Progenitor cell of endocrine pancreas (in vitro differentiated cells): Measurements from ENCODE around the gene ICE1. TPM values are rescaled to one million over a fixed set of nuclear protein-coding genes. Genes with fewer than 3 reads are reported as not detected.
"Not testable (repeated sequence)": the region's sequence is repeated elsewhere in the genome, so short reads cannot be mapped to it uniquely, and the experiment has no call there.

Experiments
- DNase-seq: peaks from one replicate; pipeline ENCODE4 v3.0.0; 2021; ENCODE audit warnings: low spot score; ENCODE audit not compliant: unreplicated experiment
- H3K27ac Mint-ChIP-seq: 2 replicates; pipeline ENCODE4 v1.8.0; 2021; ENCODE audit warnings: mild to moderate bottlenecking, moderate library complexity, mixed read lengths
- H3K27me3 Mint-ChIP-seq: 2 replicates; pipeline ENCODE4 v1.8.0; 2021; ENCODE audit warnings: mixed read lengths
- H3K36me3 Mint-ChIP-seq: 2 replicates; pipeline ENCODE4 v1.8.0; 2022; ENCODE audit warnings: mixed read lengths; ENCODE audit not compliant: insufficient read depth
- H3K4me1 Mint-ChIP-seq: 2 replicates; pipeline ENCODE4 v1.8.0; 2021; ENCODE audit warnings: low read depth, mixed read lengths
- H3K4me3 Mint-ChIP-seq: 2 replicates; pipeline ENCODE4 v1.8.0; 2021; ENCODE audit warnings: low read depth, mild to moderate bottlenecking, moderate library complexity, mixed read lengths
- H3K9me3 Mint-ChIP-seq: 2 replicates; pipeline ENCODE4 v1.8.0; 2021; ENCODE audit warnings: low read depth, mixed read lengths
- CTCF ChIP-seq: fragments of 200-600 bp; sonication (generic); IDR thresholded peaks from one replicate; pipeline ENCODE4 v1.5.0; 2021; ENCODE audit warnings: antibody characterized with exemption, mild to moderate bottlenecking; ENCODE audit not compliant: unreplicated experiment
- total RNA-seq: library from RNA; stranded (reverse); gene quantifications from 2 replicates; pipeline ENCODE4 v1.2.1, GENCODE V29; 2021

Gene ICE1
- total RNA-seq, 1 donor from 2014 or later: 40.0 TPM

DNA sequence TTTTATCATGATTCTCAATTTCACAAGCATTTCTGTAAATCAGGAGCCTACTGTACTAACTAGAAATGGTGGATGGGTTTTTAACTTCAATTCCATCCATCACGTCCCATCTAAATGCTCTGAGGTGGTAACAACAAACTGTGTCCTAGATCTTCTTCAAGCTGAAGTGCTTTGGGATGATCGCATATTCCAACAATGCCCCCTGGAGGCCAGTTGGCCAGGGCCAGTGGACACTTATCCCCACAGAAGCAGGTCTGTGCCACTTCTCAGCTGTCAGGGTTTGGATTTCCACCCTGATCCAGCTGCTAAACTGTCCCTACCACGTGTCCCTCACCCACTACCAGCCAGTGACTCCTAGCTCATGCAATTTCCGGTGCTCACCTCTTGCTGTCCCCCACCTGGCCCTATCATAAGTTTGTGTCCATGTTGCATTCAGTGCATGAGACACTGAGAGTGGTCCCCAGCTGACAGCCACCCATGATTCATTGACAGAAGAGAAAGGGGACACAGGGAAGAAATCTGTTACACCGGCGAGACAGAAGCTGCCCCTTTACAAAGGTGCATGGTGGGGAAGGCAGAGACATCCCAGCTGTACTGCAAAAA, 28.0 kb upstream of the ICE1 start:
- not testable (repeated sequence) for H3K4me1 Mint-ChIP-seq, H3K27ac Mint-ChIP-seq, H3K9me3 Mint-ChIP-seq, H3K27me3 Mint-ChIP-seq, H3K4me3 Mint-ChIP-seq, H3K36me3 Mint-ChIP-seq
- TF ChIP-seq CTCF: peak; percentile 71
- peak; percentile 67 for DNase-seq

DNA sequence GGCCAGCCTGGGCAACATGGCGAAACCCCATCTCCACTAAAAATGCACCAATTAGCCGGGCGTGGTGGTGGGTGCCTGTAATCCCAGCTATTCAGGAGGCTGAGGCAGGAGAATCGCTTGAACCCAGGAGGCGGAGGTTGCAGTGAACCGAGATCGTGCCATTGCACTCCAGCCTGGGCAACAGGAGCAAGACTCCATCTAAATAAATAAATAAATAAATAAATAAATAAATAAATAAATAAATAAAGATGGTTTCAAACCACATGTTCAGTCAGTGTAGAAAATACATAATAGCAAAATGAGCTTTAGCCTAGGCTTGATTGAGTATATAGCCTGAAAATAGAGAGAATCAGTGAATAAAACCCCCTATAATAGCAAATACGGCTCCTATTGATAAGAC, 27.4 kb upstream of the ICE1 start:
- not testable (repeated sequence) for H3K4me3 Mint-ChIP-seq, H3K27me3 Mint-ChIP-seq

DNA sequence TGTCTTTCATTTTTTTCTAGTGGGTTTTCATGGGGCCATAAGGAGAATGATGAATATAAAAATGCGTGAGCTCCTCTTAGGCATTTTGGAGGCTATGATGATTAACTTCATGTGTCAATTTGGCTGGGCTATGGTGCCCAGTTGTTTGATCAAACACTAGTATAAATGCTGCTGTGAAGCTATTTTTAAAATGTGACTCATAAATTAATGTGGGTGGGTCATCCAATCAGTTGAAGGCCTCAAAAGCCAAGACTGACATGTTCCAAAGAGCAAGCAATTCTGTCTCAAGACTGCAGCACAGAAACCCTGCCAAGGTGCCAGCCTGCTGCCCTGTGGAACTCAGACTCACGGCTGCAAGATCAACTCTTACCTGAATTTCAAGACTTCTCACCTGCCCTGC, 24.4 kb upstream of the ICE1 start:
- H3K9me3 Mint-ChIP-seq: peaks cover 10% of the 10 kb centered on the region
- no peak for TF ChIP-seq CTCF
- peaks cover 8% of the 10 kb centered on the region for H3K27me3 Mint-ChIP-seq
- H3K27ac Mint-ChIP-seq: no peak overlapping the region
- H3K4me1 Mint-ChIP-seq: peaks cover 13% of the 10 kb centered on the region
- no peak for DNase-seq
- H3K4me3 Mint-ChIP-seq: no peak overlapping the region
- H3K36me3 Mint-ChIP-seq: no peaks in the 10 kb centered on the region

More for the DNA sequence above, 27.4 kb upstream of the ICE1 start:
- not testable (repeated sequence) for H3K27ac Mint-ChIP-seq, H3K9me3 Mint-ChIP-seq, H3K36me3 Mint-ChIP-seq, H3K4me1 Mint-ChIP-seq, DNase-seq

DNA sequence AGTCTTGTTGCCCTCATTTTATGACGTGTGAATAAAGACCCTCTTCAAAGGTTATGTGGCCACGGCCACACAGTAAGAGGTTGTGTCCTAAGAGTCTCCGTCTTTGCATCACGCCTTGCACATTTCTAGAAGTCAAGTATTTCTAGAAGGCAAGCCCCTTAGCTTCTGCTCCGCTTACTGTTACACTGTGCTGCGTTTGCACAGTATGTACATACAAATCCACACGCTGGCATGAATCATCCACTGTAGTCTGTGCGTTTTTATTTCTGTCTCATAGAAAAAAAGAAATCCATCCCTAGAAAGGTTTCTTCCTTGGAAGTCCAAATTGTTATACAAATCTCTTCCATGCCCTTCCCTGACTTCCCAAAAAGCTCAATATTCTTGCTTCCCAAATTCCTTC, 21.4 kb upstream of the ICE1 start:
- no peaks in the 10 kb centered on the region for H3K36me3 Mint-ChIP-seq
- no peak for DNase-seq
- H3K27me3 Mint-ChIP-seq: peaks cover 8% of the 10 kb centered on the region
- no peak overlapping the region for H3K4me3 Mint-ChIP-seq
- peaks cover 10% of the 10 kb centered on the region for H3K4me1 Mint-ChIP-seq
- no peak overlapping the region for H3K27ac Mint-ChIP-seq
- no peak for TF ChIP-seq CTCF
- peaks cover 10% of the 10 kb centered on the region for H3K9me3 Mint-ChIP-seq

DNA sequence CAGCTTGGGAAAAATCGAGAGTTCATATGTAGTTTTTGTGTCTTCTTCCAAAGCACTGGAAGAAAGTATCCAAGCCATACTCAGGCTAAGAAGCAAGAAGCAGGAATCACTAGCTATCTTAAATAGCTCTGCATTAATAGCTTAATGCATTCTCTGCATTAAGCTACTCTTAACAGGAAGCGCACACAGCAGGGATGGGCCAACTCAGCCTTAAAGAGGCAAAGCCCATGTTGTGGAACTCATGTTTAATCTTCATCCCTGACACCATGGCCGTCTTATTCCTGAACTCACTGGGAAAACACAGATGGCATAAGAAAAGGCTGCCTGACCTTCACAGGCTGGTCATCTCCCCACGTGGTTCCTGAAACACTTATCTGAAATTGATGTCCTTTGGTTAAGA, 18.7 kb upstream of the ICE1 start:
- Mint-ChIP-seq H3K9me3 (peaks cover 10% of the 10 kb centered on the region), H3K4me1 (peaks cover 10% of the 10 kb centered on the region), H3K36me3 (no peaks in the 10 kb centered on the region), H3K27ac (no peak overlapping the region), H3K4me3 (no peak overlapping the region), H3K27me3 (peaks cover 8% of the 10 kb centered on the region)
- no peak for DNase-seq
- no peak for TF ChIP-seq CTCF

DNA sequence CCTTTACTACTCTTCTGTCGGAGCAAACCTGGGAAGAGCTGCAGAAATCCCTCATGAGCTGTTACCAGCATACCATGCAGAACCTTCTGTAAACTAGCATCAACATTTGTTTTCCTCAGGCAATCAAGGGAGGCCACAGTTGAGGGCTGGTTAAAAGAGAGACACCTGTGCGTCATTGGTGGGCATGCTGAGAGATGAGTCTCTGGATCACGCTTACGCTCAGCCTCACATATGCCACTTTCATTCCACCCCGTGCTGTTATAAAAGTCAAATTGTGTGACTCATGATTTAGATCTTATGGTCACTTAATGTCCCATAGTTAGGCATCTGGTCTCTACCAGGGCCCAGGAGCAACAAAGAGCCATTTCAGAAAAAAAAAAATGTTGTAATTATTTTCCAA, 18.1 kb upstream of the ICE1 start:
- TF ChIP-seq CTCF: no peak
- no peak overlapping the region for H3K27ac Mint-ChIP-seq
- H3K27me3 Mint-ChIP-seq: peaks cover 8% of the 10 kb centered on the region
- peaks cover 10% of the 10 kb centered on the region for H3K4me1 Mint-ChIP-seq
- H3K36me3 Mint-ChIP-seq: no peaks in the 10 kb centered on the region
- H3K9me3 Mint-ChIP-seq: peaks cover 9% of the 10 kb centered on the region
- H3K4me3 Mint-ChIP-seq: no peak overlapping the region
- no peak for DNase-seq
